ENCODE results near the gene TCOF1. TPM values are rescaled to one million over a fixed set of nuclear protein-coding genes. Genes with fewer than 3 reads are reported as not detected.
A peak's percentile ranks its signal among the peaks of the same experiment; 100 is the strongest.

TCOF1 gene
- total RNA-seq, 1 donor from 2014 or later = 65.3 TPM

- no peaks in the 10 kb centered on the region for H3K36me3 Mint-ChIP-seq
- no peak for TF ChIP-seq CTCF (conservative IDR thresholded peaks at IDR 0.05)
- no peak for DNase-seq (ENCODE audit: extremely low spot score, unreplicated experiment)
- no peaks in the 10 kb centered on the region for H3K27me3 Mint-ChIP-seq
- H3K9me3 Mint-ChIP-seq = no peaks in the 10 kb centered on the region
- H3K4me3 Mint-ChIP-seq = no peak overlapping the region
- peaks cover 26% of the 10 kb centered on the region for H3K4me1 Mint-ChIP-seq (ENCODE audit: unreplicated experiment)
- H3K27ac Mint-ChIP-seq = no peak overlapping the region
Measured at GRCh38 chr5:150343994-150344631, 13.4 kb upstream of the TCOF1 start.

- no peak for TF ChIP-seq CTCF (conservative IDR thresholded peaks at IDR 0.05)
- Mint-ChIP-seq H3K4me1 (ENCODE audit: unreplicated experiment) (peaks cover 26% of the 10 kb centered on the region), H3K27me3 (no peaks in the 10 kb centered on the region), H3K36me3 (no peaks in the 10 kb centered on the region), H3K9me3 (no peaks in the 10 kb centered on the region), H3K27ac (peak overlapping the region; percentile 29), H3K4me3 (no peak overlapping the region)
- DNase-seq (ENCODE audit: extremely low spot score, unreplicated experiment) = no peak
Measured at GRCh38 chr5:150345716-150346115, 11.8 kb upstream of the TCOF1 start.

GRCh38 chr5:150346592-150346991 is 10.9 kb upstream of the TCOF1 start:
- Mint-ChIP-seq H3K27me3 (no peaks in the 10 kb centered on the region), H3K36me3 (no peaks in the 10 kb centered on the region), H3K4me1 (ENCODE audit: unreplicated experiment) (peaks cover 29% of the 10 kb centered on the region), H3K27ac (no peak overlapping the region), H3K9me3 (no peaks in the 10 kb centered on the region), H3K4me3 (no peak overlapping the region)
- TF ChIP-seq CTCF (conservative IDR thresholded peaks at IDR 0.05) = no peak
- DNase-seq (ENCODE audit: extremely low spot score, unreplicated experiment) = no peak

- Mint-ChIP-seq H3K27me3 (no peaks in the 10 kb centered on the region), H3K36me3 (no peaks in the 10 kb centered on the region), H3K4me3 (no peak overlapping the region), H3K9me3 (no peaks in the 10 kb centered on the region), H3K27ac (no peak overlapping the region), H3K4me1 (ENCODE audit: unreplicated experiment) (peaks cover 29% of the 10 kb centered on the region)
- no peak for DNase-seq (ENCODE audit: extremely low spot score, unreplicated experiment)
- TF ChIP-seq CTCF (conservative IDR thresholded peaks at IDR 0.05) = no peak
Measured at GRCh38 chr5:150347003-150347402, 10.5 kb upstream of the TCOF1 start.

- Mint-ChIP-seq H3K4me3 (no peak overlapping the region), H3K36me3 (no peaks in the 10 kb centered on the region), H3K4me1 (ENCODE audit: unreplicated experiment) (peaks cover 29% of the 10 kb centered on the region), H3K9me3 (no peaks in the 10 kb centered on the region), H3K27me3 (no peaks in the 10 kb centered on the region), H3K27ac (peak overlapping the region; percentile 8)
- TF ChIP-seq CTCF (conservative IDR thresholded peaks at IDR 0.05) = no peak
- no peak for DNase-seq (ENCODE audit: extremely low spot score, unreplicated experiment)
Measured at GRCh38 chr5:150347451-150347850, 10.0 kb upstream of the TCOF1 start.

All from type B pancreatic cell (in vitro differentiated cells).